HepG2 (cell line): Measurements from ENCODE around the gene ZNF48. TPM values are rescaled to one million over a fixed set of nuclear protein-coding genes. Genes with fewer than 3 reads are reported as not detected.

ENCODE experiments used
- ATF1 ChIP-seq: IDR thresholded peaks from 2 replicates; pipeline ENCODE4 v1.6.1; 2016; ENCODE audit warnings: mild to moderate bottlenecking, control low read depth
- ATRX ChIP-seq: sonication (generic); formaldehyde crosslinking; IDR thresholded peaks from 2 replicates; pipeline ENCODE4 v1.4.0; 2020; ENCODE audit warnings: missing genetic modification reagents, borderline replicate concordance
- CEBPG ChIP-seq: IDR thresholded peaks from 2 replicates; pipeline ENCODE4 v1.6.1; 2016
- FOXK2 ChIP-seq: fragments of 450-650 bp; IDR thresholded peaks from 2 replicates; pipeline ENCODE4 v1.6.1; 2016
- GFI1 ChIP-seq: sonication (generic); formaldehyde crosslinking; IDR thresholded peaks from 2 replicates; pipeline ENCODE4 v1.5.0; 2020; ENCODE audit warnings: missing genetic modification reagents, mild to moderate bottlenecking, borderline replicate concordance
- HNF4G ChIP-seq, 2 experiments: sonication (generic) in 1 of 2; formaldehyde crosslinking in 1 of 2; IDR thresholded peaks; 2 replicates each; pipeline versions ENCODE4 v1.4.0 to v1.6.1; 2011 to 2020; ENCODE audit warnings: borderline replicate concordance in 2 of 2, low read depth in 2 of 2, mild to moderate bottlenecking in 2 of 2, low read length in 1 of 2, missing genetic modification reagents in 1 of 2, moderate library complexity in 1 of 2
- HNRNPUL1 ChIP-seq: fragments of 200-400 bp; formaldehyde crosslinking; IDR thresholded peaks from 2 replicates; pipeline ENCODE4 v1.6.1; 2017; ENCODE audit warnings: low read depth, mild to moderate bottlenecking, low read length, moderate library complexity
- MED13 ChIP-seq: sonication (generic); formaldehyde crosslinking; IDR thresholded peaks from 2 replicates; pipeline ENCODE4 v1.5.0; 2020; ENCODE audit warnings: missing genetic modification reagents
- MTF2 ChIP-seq: sonication (generic); formaldehyde crosslinking; IDR thresholded peaks from 2 replicates; pipeline ENCODE4 v1.5.0; 2020; ENCODE audit warnings: missing genetic modification reagents, borderline replicate concordance
- PAF1 ChIP-seq: IDR thresholded peaks from 2 replicates; pipeline ENCODE4 v1.6.1; 2016; ENCODE audit warnings: missing genetic modification reagents, missing compliant biosample characterization
- PCBP2 ChIP-seq: fragments of 200-400 bp; formaldehyde crosslinking; optimal IDR thresholded peaks from 2 replicates; pipeline ENCODE3; 2018; ENCODE audit warnings: low read length, low read depth; ENCODE audit not compliant: poor library complexity, severe bottlenecking
- PHF5A ChIP-seq: IDR thresholded peaks from one replicate; pipeline ENCODE4 v1.6.1; 2018; ENCODE audit warnings: low read depth, missing genetic modification reagents; ENCODE audit not compliant: unreplicated experiment
- ZBTB1 ChIP-seq: sonication (generic); formaldehyde crosslinking; IDR thresholded peaks from 2 replicates; pipeline ENCODE4 v1.4.0; 2020; ENCODE audit warnings: missing genetic modification reagents, borderline replicate concordance
- ZNF20 ChIP-seq: sonication (generic); formaldehyde crosslinking; IDR thresholded peaks from 2 replicates; pipeline ENCODE4 v1.4.0; 2020; ENCODE audit warnings: mild to moderate bottlenecking, moderate library complexity, missing genetic modification reagents
- ZNF207 ChIP-seq: fragments of 450-650 bp; IDR thresholded peaks from 2 replicates; pipeline ENCODE4 v1.6.1; 2016; ENCODE audit warnings: antibody characterized with exemption, borderline replicate concordance
- ZNF24 ChIP-seq: fragments of 450-650 bp; IDR thresholded peaks from 2 replicates; pipeline ENCODE4 v1.6.1; 2017; ENCODE audit warnings: antibody characterized with exemption, mild to moderate bottlenecking
- ZNF333 ChIP-seq: sonication (generic); formaldehyde crosslinking; IDR thresholded peaks from 2 replicates; pipeline ENCODE4 v1.4.0; 2020; ENCODE audit warnings: mild to moderate bottlenecking, missing genetic modification reagents, borderline replicate concordance
- ZNF44 ChIP-seq: sonication (generic); formaldehyde crosslinking; IDR thresholded peaks from 2 replicates; pipeline ENCODE4 v1.5.1; 2020; ENCODE audit warnings: mild to moderate bottlenecking, missing genetic modification reagents
- ZNF556 ChIP-seq: sonication (generic); formaldehyde crosslinking; IDR thresholded peaks from 2 replicates; pipeline ENCODE4 v1.4.0; 2020; ENCODE audit warnings: mild to moderate bottlenecking, missing genetic modification reagents, borderline replicate concordance
- ZNF563 ChIP-seq: sonication (generic); formaldehyde crosslinking; IDR thresholded peaks from 2 replicates; pipeline ENCODE4 v1.8.0; 2022; ENCODE audit warnings: mild to moderate bottlenecking, moderate library complexity, missing genetic modification reagents
- ZNF615 ChIP-seq: sonication (generic); formaldehyde crosslinking; IDR thresholded peaks from 2 replicates; pipeline ENCODE4 v1.5.0; 2020; ENCODE audit warnings: mild to moderate bottlenecking, missing genetic modification reagents, borderline replicate concordance
- ZNF766 ChIP-seq: sonication (generic); formaldehyde crosslinking; IDR thresholded peaks from 2 replicates; pipeline ENCODE4 v1.5.0; 2020; ENCODE audit warnings: missing genetic modification reagents, borderline replicate concordance
- polyA plus RNA-seq, 8 experiments: library from polyadenylated mRNA; depleted of rRNA in 3 of 8; stranded (reverse) in 7 of 8; unstranded in 1 of 8; fragments of >200 nt; fragmentation: Illumina TruSeq in 4 of 8; extraction: Trizol in 4 of 8; gene quantifications; 2 replicates each; pipeline versions ENCODE4 v1.2.1 to v1.2.3, GENCODE V29; 2011 to 2016; ENCODE audit warnings: low read depth in 4 of 8, missing spikeins in 1 of 8, mixed read lengths in 1 of 8; ENCODE audit not compliant: insufficient read depth in 1 of 8
- total RNA-seq, 5 experiments: library from RNA; depleted of rRNA; stranded (reverse); fragments of >200 nt; fragmentation: Illumina TruSeq; extraction: Trizol; gene quantifications; 2 replicates each; pipeline ENCODE4 v1.2.3, GENCODE V29; 2016; ENCODE audit warnings: low read depth in 1 of 5
- TF ChIP-seq, protein P1 (sequence below), 2 experiments: fragments of 450-650 bp in 1 of 2; sonication (generic) in 1 of 2; formaldehyde crosslinking; IDR thresholded peaks; 2 replicates each; pipeline versions ENCODE4 v1.5.0 to v1.8.0; 2020 to 2022; ENCODE audit warnings: mild to moderate bottlenecking in 1 of 2, missing genetic modification reagents in 1 of 2
- TF ChIP-seq, protein P2 (sequence below): sonication (generic); formaldehyde crosslinking; IDR thresholded peaks from 2 replicates; pipeline ENCODE4 v1.8.0; 2022; ENCODE audit warnings: mild to moderate bottlenecking, missing genetic modification reagents, moderate library complexity
- TF ChIP-seq, protein P3 (sequence below): sonication (generic); formaldehyde crosslinking; IDR thresholded peaks from 2 replicates; pipeline ENCODE4 v1.4.0; 2020; ENCODE audit warnings: mild to moderate bottlenecking, missing genetic modification reagents
- TF ChIP-seq, protein P4 (sequence below): sonication (generic); formaldehyde crosslinking; IDR thresholded peaks from 2 replicates; pipeline ENCODE4 v1.4.0; 2020; ENCODE audit warnings: mild to moderate bottlenecking, missing genetic modification reagents

Gene ZNF48
- total and polyA plus RNA-seq, 2 of the 13 experiments (the other 11 are each of a cell fraction or from before 2014, with no cell fraction given): 9.9 to 12.3 TPM

DNA sequence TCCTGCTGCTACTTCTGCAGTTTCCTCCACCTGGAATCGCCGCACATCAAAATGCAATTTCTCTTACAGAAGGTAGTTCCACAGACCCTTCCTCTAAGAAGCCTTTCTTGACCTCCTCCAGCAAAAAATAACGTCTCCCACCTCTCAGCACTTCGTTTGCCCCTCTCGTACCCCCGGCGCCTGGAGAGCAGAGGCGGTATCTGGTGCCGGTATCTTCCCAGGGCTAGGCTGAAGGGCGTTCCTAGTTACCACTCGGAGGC lies 34.1 kb downstream of the ZNF48 start (continued):
- TF ChIP-seq ZNF20 (CRISPR knock-in tag): 0 out of 2 replicates have a peak, but pooled peaks have one; percentile 4
- TF ChIP-seq GFI1 (CRISPR knock-in tag): peak; percentile 61; the same call in 1 of the 2 replicates
- no peak for TF ChIP-seq ZNF333 (CRISPR knock-in tag)
- no peak for TF ChIP-seq HNRNPUL1
- TF ChIP-seq, protein P1, sequence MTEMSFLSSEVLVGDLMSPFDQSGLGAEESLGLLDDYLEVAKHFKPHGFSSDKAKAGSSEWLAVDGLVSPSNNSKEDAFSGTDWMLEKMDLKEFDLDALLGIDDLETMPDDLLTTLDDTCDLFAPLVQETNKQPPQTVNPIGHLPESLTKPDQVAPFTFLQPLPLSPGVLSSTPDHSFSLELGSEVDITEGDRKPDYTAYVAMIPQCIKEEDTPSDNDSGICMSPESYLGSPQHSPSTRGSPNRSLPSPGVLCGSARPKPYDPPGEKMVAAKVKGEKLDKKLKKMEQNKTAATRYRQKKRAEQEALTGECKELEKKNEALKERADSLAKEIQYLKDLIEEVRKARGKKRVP (CRISPR knock-in tag; IDR thresholded peaks at IDR 0.05): 0 out of 4 replicates have a peak, but pooled peaks of 1 of the 2 experiments have one; percentile 4
- no peak for TF ChIP-seq FOXK2
- no peak for TF ChIP-seq ATRX
- TF ChIP-seq CEBPG (CRISPR knock-in tag): no peak
- TF ChIP-seq ATF1 (CRISPR knock-in tag): no peak
- TF ChIP-seq HNF4G (IDR thresholded peaks at IDR 0.05; ENCODE audit: borderline replicate concordance, low read depth, low read length): no peak
- TF ChIP-seq HNF4G (CRISPR knock-in tag; IDR thresholded peaks at IDR 0.05; ENCODE audit: borderline replicate concordance, low read depth): no peak
- no peak for TF ChIP-seq PHF5A (CRISPR knock-in tag)
- TF ChIP-seq ZNF563 (CRISPR knock-in tag): peak; percentile 60; the same call in 1 of the 2 replicates
- 0 out of 2 replicates have a peak, but pooled peaks have one; percentile 5 for TF ChIP-seq ZBTB1 (CRISPR knock-in tag)
- TF ChIP-seq, protein P2, sequence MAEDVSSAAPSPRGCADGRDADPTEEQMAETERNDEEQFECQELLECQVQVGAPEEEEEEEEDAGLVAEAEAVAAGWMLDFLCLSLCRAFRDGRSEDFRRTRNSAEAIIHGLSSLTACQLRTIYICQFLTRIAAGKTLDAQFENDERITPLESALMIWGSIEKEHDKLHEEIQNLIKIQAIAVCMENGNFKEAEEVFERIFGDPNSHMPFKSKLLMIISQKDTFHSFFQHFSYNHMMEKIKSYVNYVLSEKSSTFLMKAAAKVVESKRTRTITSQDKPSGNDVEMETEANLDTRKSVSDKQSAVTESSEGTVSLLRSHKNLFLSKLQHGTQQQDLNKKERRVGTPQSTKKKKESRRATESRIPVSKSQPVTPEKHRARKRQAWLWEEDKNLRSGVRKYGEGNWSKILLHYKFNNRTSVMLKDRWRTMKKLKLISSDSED (CRISPR knock-in tag): no peak
- TF ChIP-seq ZNF24: 0 out of 2 replicates have a peak, but pooled peaks have one; percentile 3
- TF ChIP-seq ZNF44 (CRISPR knock-in tag): no peak
- TF ChIP-seq, protein P3, sequence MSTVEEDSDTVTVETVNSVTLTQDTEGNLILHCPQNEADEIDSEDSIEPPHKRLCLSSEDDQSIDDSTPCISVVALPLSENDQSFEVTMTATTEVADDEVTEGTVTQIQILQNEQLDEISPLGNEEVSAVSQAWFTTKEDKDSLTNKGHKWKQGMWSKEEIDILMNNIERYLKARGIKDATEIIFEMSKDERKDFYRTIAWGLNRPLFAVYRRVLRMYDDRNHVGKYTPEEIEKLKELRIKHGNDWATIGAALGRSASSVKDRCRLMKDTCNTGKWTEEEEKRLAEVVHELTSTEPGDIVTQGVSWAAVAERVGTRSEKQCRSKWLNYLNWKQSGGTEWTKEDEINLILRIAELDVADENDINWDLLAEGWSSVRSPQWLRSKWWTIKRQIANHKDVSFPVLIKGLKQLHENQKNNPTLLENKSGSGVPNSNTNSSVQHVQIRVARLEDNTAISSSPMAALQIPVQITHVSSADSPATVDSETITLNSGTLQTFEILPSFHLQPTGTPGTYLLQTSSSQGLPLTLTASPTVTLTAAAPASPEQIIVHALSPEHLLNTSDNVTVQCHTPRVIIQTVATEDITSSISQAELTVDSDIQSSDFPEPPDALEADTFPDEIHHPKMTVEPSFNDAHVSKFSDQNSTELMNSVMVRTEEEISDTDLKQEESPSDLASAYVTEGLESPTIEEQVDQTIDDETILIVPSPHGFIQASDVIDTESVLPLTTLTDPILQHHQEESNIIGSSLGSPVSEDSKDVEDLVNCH (CRISPR knock-in tag): 0 out of 2 replicates have a peak, but pooled peaks have one; percentile 43
- TF ChIP-seq MTF2 (CRISPR knock-in tag): 0 out of 2 replicates have a peak, but pooled peaks have one; percentile 27
- TF ChIP-seq PCBP2: no peak
- TF ChIP-seq MED13 (CRISPR knock-in tag): no peak
- TF ChIP-seq ZNF207: no peak
- no peak for TF ChIP-seq PAF1
- TF ChIP-seq ZNF615 (CRISPR knock-in tag): 0 out of 2 replicates have a peak, but pooled peaks have one; percentile 85
- TF ChIP-seq ZNF556 (CRISPR knock-in tag): 0 out of 2 replicates have a peak, but pooled peaks have one; percentile 48
- TF ChIP-seq ZNF766 (CRISPR knock-in tag): no peak
- TF ChIP-seq, protein P4, sequence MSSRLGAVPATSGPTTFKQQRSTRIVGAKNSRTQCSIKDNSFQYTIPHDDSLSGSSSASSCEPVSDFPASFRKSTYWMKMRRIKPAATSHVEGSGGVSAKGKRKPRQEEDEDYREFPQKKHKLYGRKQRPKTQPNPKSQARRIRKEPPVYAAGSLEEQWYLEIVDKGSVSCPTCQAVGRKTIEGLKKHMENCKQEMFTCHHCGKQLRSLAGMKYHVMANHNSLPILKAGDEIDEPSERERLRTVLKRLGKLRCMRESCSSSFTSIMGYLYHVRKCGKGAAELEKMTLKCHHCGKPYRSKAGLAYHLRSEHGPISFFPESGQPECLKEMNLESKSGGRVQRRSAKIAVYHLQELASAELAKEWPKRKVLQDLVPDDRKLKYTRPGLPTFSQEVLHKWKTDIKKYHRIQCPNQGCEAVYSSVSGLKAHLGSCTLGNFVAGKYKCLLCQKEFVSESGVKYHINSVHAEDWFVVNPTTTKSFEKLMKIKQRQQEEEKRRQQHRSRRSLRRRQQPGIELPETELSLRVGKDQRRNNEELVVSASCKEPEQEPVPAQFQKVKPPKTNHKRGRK (CRISPR knock-in tag): 0 out of 2 replicates have a peak, but pooled peaks have one; percentile 25
